Lower leg skin (tissue), 4 donors: ENCODE results near the gene ASB16. TPM values are rescaled to one million over a fixed set of nuclear protein-coding genes. Genes with fewer than 3 reads are reported as not detected.

Experiments used
- DNase-seq, 2 donors: peaks; one replicate each; pipeline ENCODE4 v3.0.0-alpha.2; 2019; ENCODE audit warnings: low spot score in 2 of 2
- H3K4me3 ChIP-seq: fragments of 200-600 bp; sonication (generic); 2 replicates; pipeline ENCODE4 v1.5.1; 2017; ENCODE audit warnings: mild to moderate bottlenecking, low read depth; ENCODE audit not compliant: poor library complexity, severe bottlenecking
- CTCF ChIP-seq, 3 donors: fragments of 450-650 bp; IDR thresholded peaks; one replicate each; pipeline ENCODE4 v1.5.1; 2016; ENCODE audit warnings: antibody characterized with exemption in 3 of 3, mild to moderate bottlenecking in 3 of 3, moderate library complexity in 2 of 3
- POLR2A ChIP-seq, 2 donors: fragments of 450-650 bp; IDR thresholded peaks; one replicate each; pipeline ENCODE4 v1.6.1; 2016 to 2017; ENCODE audit warnings: antibody characterized with exemption in 2 of 2, mild to moderate bottlenecking in 1 of 2, moderate library complexity in 1 of 2
- WGBS, 2 donors: methylation state at CpG; one replicate each; pipeline ENCODE4 v1.1.5; 2018; 5-methylcytosine and 5-hydroxymethylcytosine counted together
- intact Hi-C: fragments of 100-400 bp; cut with DNase I; formaldehyde crosslinking; loops from one replicate; pipeline ENCODE4 v1.15.0; 2023; ENCODE audit warnings: low total_unique reads
- total RNA-seq, 4 donors: library from RNA; depleted of rRNA; stranded (reverse); fragments of >200 nt; gene quantifications; one replicate each; pipeline ENCODE4 v1.1.0, GENCODE V29; 2016

Gene ASB16
- total RNA-seq, 4 donors from 2014 or later: 1.1 TPM; not detected in 3

- TF ChIP-seq CTCF (IDR thresholded peaks at IDR 0.05) (no peak), POLR2A (IDR thresholded peaks at IDR 0.05) (no peak)
- H3K4me3 ChIP-seq: peak overlapping the region; percentile 71
- intact Hi-C loops: no loop called here
- no peak for DNase-seq
- 48 to 59% methylated on average over 11 of the region's 11 CpGs for WGBS, 2 donors
Observed at GRCh38 chr17:44197980-44198720, 27.6 kb downstream of the ASB16 start.

- DNase-seq: peak in 1 of 2 donors; percentile 92
- TF ChIP-seq CTCF (IDR thresholded peaks at IDR 0.05) (no peak), POLR2A (IDR thresholded peaks at IDR 0.05) (no peak)
- intact Hi-C loops: no loop called here
- H3K4me3 ChIP-seq: peak overlapping the region; percentile 71
- 0 to 1% methylated on average over 29 to 30 of the region's 68 CpGs for WGBS, 2 donors
Observed at GRCh38 chr17:44198721-44199552, 28.4 kb downstream of the ASB16 start.

GRCh38 chr17:44199553-44200477 lies 29.3 kb downstream of the ASB16 start, which contains the start of gene ATXN7L3:
Gene ATXN7L3 (minus strand): TSS chr17:44199884. CDS start chr17:44198070, 1,814 bp downstream.
- H3K4me3 ChIP-seq: peak within 1 kb of the TSS; percentile 71
- TF ChIP-seq CTCF (IDR thresholded peaks at IDR 0.05) (no peak), POLR2A (IDR thresholded peaks at IDR 0.05) (no peak)
- intact Hi-C loops: no loop called here
- peak; percentile 98 to 100 for DNase-seq
- 1% methylated on average over 47 to 90 of the region's 126 CpGs for WGBS, 2 donors

GRCh38 chr17:44200478-44201155 lies 30.1 kb downstream of the ASB16 start:
- intact Hi-C loops: no loop called here
- DNase-seq: no peak
- TF ChIP-seq POLR2A (IDR thresholded peaks at IDR 0.05): no peak
- no peak for TF ChIP-seq CTCF (IDR thresholded peaks at IDR 0.05)
- peak overlapping the region; percentile 52 for H3K4me3 ChIP-seq
- WGBS, 2 donors: 6% methylated on average over 34 to 36 of the region's 36 CpGs

GRCh38 chr17:44202756-44203155 lies 32.3 kb downstream of the ASB16 start:
- intact Hi-C loops: no loop called here
- no peak for DNase-seq
- WGBS, 2 donors: 77 to 87% methylated on average over 4 of the region's 4 CpGs
- TF ChIP-seq POLR2A (IDR thresholded peaks at IDR 0.05) (no peak), CTCF (IDR thresholded peaks at IDR 0.05) (no peak)
- no peak overlapping the region for H3K4me3 ChIP-seq
